Esophagus muscularis mucosa (tissue), 3 donors: Measurements from ENCODE around the gene SCAMP1.

Source experiments
- CTCF ChIP-seq, 3 experiments: fragments of 200-600 bp in 2 of 3; fragments of 450-650 bp in 1 of 3; sonication (generic) in 2 of 3; IDR thresholded peaks; one replicate each; pipeline ENCODE4 v1.5.1; 2017 to 2019; ENCODE audit warnings: antibody characterized with exemption in 3 of 3, mild to moderate bottlenecking in 2 of 3, moderate library complexity in 1 of 3
- POLR2A ChIP-seq: fragments of 450-650 bp; IDR thresholded peaks from one replicate; pipeline ENCODE4 v1.6.1; 2017; ENCODE audit warnings: antibody characterized with exemption, moderate library complexity, mild to moderate bottlenecking, low read depth
- POLR2AphosphoS5 ChIP-seq, 2 donors: sonication (generic); formaldehyde crosslinking; IDR thresholded peaks; one replicate each; pipeline ENCODE4 v1.6.1; 2017; ENCODE audit warnings: antibody characterized with exemption in 2 of 2

- TF ChIP-seq CTCF (IDR thresholded peaks at IDR 0.05) (no peak), POLR2AphosphoS5 (IDR thresholded peaks at IDR 0.05) (no peak), POLR2A (no peak)
Observed at GRCh38 chr5:78497573-78498533, 137.4 kb downstream of the SCAMP1 start.
